Measurements from ENCODE around the gene ANAPC7. TPM values are rescaled to one million over a fixed set of nuclear protein-coding genes. Genes with fewer than 3 reads are reported as not detected.

Gene ANAPC7
- total and polyA plus RNA-seq, 7 experiments from 2014 or later, result 26.6 to 71.7 (median 43.2) TPM

- peaks cover 6 to 24% (median 9%) of the 10 kb centered on the region in 5 donors for H3K36me3 Mint-ChIP-seq
- H3K27ac Mint-ChIP-seq, result peak overlapping the region in 1 of 9 donors; percentile 52
- Histone ChIP-seq H3K9me3 (ENCODE audit: control insufficient read depth in 2 of 3, low read length in 3 of 3) (no peaks in the 10 kb centered on the region), H3K4me3 (ENCODE audit: low read length) (no peak overlapping the region), H3K27ac (ENCODE audit: low read depth, low read length) (no peak overlapping the region), H3K36me3 (ENCODE audit: control insufficient read depth in 2 of 3, insufficient read depth in 3 of 3, low read length in 3 of 3) (peaks cover 14 to 63% (median 24%) of the 10 kb centered on the region in 3 experiments), H3K4me1 (ENCODE audit: control insufficient read depth in 2 of 2, insufficient read depth in 2 of 2, low read length in 2 of 2) (peaks cover 0 to 4% of the 10 kb centered on the region in 2 donors), H3K27me3 (ENCODE audit: control insufficient read depth in 2 of 2, insufficient read depth in 2 of 2, low read length in 2 of 2) (no peaks in the 10 kb centered on the region)
- DNase-seq (no peak), ATAC-seq (no peak)
- CTCF ChIA-PET, result no interaction called here
- intact Hi-C loops (cut with micrococcal nuclease), result no loop called here
- no peaks in the 10 kb centered on the region for H3K27me3 Mint-ChIP-seq
- H3K4me1 Mint-ChIP-seq, result peaks cover 0 to 3% (median 0%) of the 10 kb centered on the region in 7 donors
- no peak overlapping the region for H3K4me3 Mint-ChIP-seq
- POLR2A ChIA-PET, result no interaction called here
- H3K9me3 Mint-ChIP-seq, result no peaks in the 10 kb centered on the region
Measured at GRCh38 chr12:110372056-110372425, 31.5 kb downstream of the ANAPC7 start.

GRCh38 chr12:110371408-110372055 lies 32.0 kb downstream of the ANAPC7 start:
- DNase-seq (no peak), ATAC-seq (peak; percentile 45)
- intact Hi-C loops (cut with micrococcal nuclease), result no loop called here
- Histone ChIP-seq H3K4me3 (ENCODE audit: low read length) (no peak overlapping the region), H3K27ac (ENCODE audit: low read depth, low read length) (no peak overlapping the region), H3K36me3 (ENCODE audit: control insufficient read depth in 2 of 3, insufficient read depth in 3 of 3, low read length in 3 of 3) (peaks cover 14 to 62% (median 24%) of the 10 kb centered on the region in 3 experiments), H3K4me1 (ENCODE audit: control insufficient read depth in 2 of 2, insufficient read depth in 2 of 2, low read length in 2 of 2) (peaks cover 0 to 4% of the 10 kb centered on the region in 2 donors), H3K27me3 (ENCODE audit: control insufficient read depth in 2 of 2, insufficient read depth in 2 of 2, low read length in 2 of 2) (no peaks in the 10 kb centered on the region), H3K9me3 (ENCODE audit: control insufficient read depth in 2 of 3, low read length in 3 of 3) (no peaks in the 10 kb centered on the region)
- no peak overlapping the region for H3K4me3 Mint-ChIP-seq
- ChIA-PET POLR2A (no interaction called here), CTCF (no interaction called here)
- H3K9me3 Mint-ChIP-seq, result no peaks in the 10 kb centered on the region
- peaks cover 0 to 3% (median 0%) of the 10 kb centered on the region in 7 donors for H3K4me1 Mint-ChIP-seq
- H3K27me3 Mint-ChIP-seq, result no peaks in the 10 kb centered on the region
- H3K27ac Mint-ChIP-seq, result peak overlapping the region in 1 of 9 donors; percentile 52
- peaks cover 6 to 24% (median 9%) of the 10 kb centered on the region in 5 donors for H3K36me3 Mint-ChIP-seq

DNA sequence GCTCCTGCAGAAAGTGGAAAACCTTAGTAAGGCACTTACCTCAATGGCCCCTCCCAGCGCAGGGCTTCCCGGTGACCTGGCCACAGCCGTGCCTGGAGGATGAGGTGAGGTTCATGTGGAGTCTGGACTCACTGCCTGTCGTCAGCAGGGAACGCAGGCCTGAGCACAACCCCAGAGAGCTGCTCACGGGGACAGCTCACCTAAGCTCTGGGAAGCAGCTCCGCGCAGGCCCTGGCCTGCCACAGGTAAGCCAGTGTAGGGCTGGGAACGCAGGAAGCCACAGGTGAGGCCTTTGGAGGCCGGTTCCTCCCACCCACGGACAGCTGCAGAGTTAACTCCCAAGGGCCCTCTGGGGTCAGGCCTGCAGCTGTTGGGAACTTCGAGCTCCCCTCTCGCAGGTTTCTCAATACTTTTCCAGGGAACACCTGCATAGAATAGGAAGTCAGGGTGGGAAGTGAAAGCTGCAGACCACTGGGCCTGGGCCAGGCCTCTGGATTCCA lies 32.7 kb downstream of the ANAPC7 start:
- Mint-ChIP-seq H3K4me1 (peaks cover 0 to 3% (median 0%) of the 10 kb centered on the region in 7 donors), H3K9me3 (no peaks in the 10 kb centered on the region), H3K27me3 (no peaks in the 10 kb centered on the region), H3K36me3 (peaks cover 4 to 20% (median 6%) of the 10 kb centered on the region in 5 donors), H3K27ac (no peak overlapping the region), H3K4me3 (no peak overlapping the region)
- Histone ChIP-seq H3K27me3 (ENCODE audit: control insufficient read depth in 2 of 2, insufficient read depth in 2 of 2, low read length in 2 of 2) (no peaks in the 10 kb centered on the region), H3K9me3 (ENCODE audit: control insufficient read depth in 2 of 3, low read length in 3 of 3) (no peaks in the 10 kb centered on the region), H3K36me3 (ENCODE audit: control insufficient read depth in 2 of 3, insufficient read depth in 3 of 3, low read length in 3 of 3) (peaks cover 11 to 56% (median 20%) of the 10 kb centered on the region in 3 experiments), H3K27ac (ENCODE audit: low read depth, low read length) (no peak overlapping the region), H3K4me1 (ENCODE audit: control insufficient read depth in 2 of 2, insufficient read depth in 2 of 2, low read length in 2 of 2) (peaks cover 0 to 4% of the 10 kb centered on the region in 2 donors), H3K4me3 (ENCODE audit: low read length) (no peak overlapping the region)
- ChIA-PET POLR2A (no interaction called here), CTCF (no interaction called here)
- DNase-seq, result no peak
- intact Hi-C loops (cut with micrococcal nuclease), result no loop called here
- no peak for ATAC-seq

DNA sequence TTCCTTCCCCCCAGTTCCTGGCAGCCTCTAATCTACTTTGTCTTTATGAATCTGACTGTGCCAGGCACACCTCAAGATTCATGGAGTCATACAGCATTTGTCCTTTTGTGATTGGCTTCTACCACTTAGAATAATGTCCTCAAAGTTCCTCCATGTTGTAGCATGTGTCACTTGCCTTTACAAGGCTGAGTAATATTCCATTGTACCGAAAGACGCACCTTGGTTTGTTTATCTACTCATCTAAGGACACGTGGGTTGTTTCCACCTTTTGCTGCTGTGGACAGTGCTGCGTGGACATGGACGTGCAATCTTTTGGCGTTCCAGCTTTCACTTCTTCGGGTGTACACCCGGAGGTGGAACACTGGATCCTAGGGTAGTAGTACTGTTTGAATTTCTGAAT lies 33.5 kb downstream of the ANAPC7 start:
- ATAC-seq (no peak), DNase-seq (no peak)
- Histone ChIP-seq H3K27me3 (ENCODE audit: control insufficient read depth in 2 of 2, insufficient read depth in 2 of 2, low read length in 2 of 2) (no peaks in the 10 kb centered on the region), H3K4me1 (ENCODE audit: control insufficient read depth in 2 of 2, insufficient read depth in 2 of 2, low read length in 2 of 2) (peaks cover 0 to 4% of the 10 kb centered on the region in 2 donors), H3K4me3 (ENCODE audit: low read length) (no peak overlapping the region), H3K27ac (ENCODE audit: low read depth, low read length) (no peak overlapping the region), H3K36me3 (ENCODE audit: control insufficient read depth in 2 of 3, insufficient read depth in 3 of 3, low read length in 3 of 3) (peaks cover 4 to 48% (median 16%) of the 10 kb centered on the region in 3 experiments), H3K9me3 (ENCODE audit: control insufficient read depth in 2 of 3, low read length in 3 of 3) (no peaks in the 10 kb centered on the region)
- Mint-ChIP-seq H3K27me3 (no peaks in the 10 kb centered on the region), H3K9me3 (no peaks in the 10 kb centered on the region), H3K27ac (peak overlapping the region in 2 of 9 donors; percentile 13 to 14), H3K4me3 (no peak overlapping the region), H3K36me3 (peaks cover under 1 to 15% (median 2%) of the 10 kb centered on the region in 5 donors), H3K4me1 (peaks cover 0 to under 1% (median 0%) of the 10 kb centered on the region in 7 donors)
- intact Hi-C loops (cut with micrococcal nuclease), result no loop called here
- ChIA-PET CTCF (no interaction called here), POLR2A (no interaction called here)

GRCh38 chr12:110367181-110367864 lies 36.2 kb downstream of the ANAPC7 start:
- Mint-ChIP-seq H3K27ac (no peak overlapping the region), H3K4me1 (no peaks in the 10 kb centered on the region), H3K27me3 (no peaks in the 10 kb centered on the region), H3K4me3 (no peak overlapping the region), H3K36me3 (no peaks in the 10 kb centered on the region), H3K9me3 (no peaks in the 10 kb centered on the region)
- ChIA-PET CTCF (no interaction called here), POLR2A (no interaction called here)
- Histone ChIP-seq H3K36me3 (ENCODE audit: control insufficient read depth in 2 of 3, insufficient read depth in 3 of 3, low read length in 3 of 3) (peaks cover 0 to 22% (median 4%) of the 10 kb centered on the region in 3 experiments), H3K27me3 (ENCODE audit: control insufficient read depth in 2 of 2, insufficient read depth in 2 of 2, low read length in 2 of 2) (no peaks in the 10 kb centered on the region), H3K4me3 (ENCODE audit: low read length) (no peak overlapping the region), H3K27ac (ENCODE audit: low read depth, low read length) (no peak overlapping the region), H3K9me3 (ENCODE audit: control insufficient read depth in 2 of 3, low read length in 3 of 3) (no peaks in the 10 kb centered on the region), H3K4me1 (ENCODE audit: control insufficient read depth in 2 of 2, insufficient read depth in 2 of 2, low read length in 2 of 2) (peaks cover 0 to 4% of the 10 kb centered on the region in 2 donors)
- ATAC-seq (no peak), DNase-seq (no peak)
- intact Hi-C loops (cut with micrococcal nuclease), result no loop called here

DNA sequence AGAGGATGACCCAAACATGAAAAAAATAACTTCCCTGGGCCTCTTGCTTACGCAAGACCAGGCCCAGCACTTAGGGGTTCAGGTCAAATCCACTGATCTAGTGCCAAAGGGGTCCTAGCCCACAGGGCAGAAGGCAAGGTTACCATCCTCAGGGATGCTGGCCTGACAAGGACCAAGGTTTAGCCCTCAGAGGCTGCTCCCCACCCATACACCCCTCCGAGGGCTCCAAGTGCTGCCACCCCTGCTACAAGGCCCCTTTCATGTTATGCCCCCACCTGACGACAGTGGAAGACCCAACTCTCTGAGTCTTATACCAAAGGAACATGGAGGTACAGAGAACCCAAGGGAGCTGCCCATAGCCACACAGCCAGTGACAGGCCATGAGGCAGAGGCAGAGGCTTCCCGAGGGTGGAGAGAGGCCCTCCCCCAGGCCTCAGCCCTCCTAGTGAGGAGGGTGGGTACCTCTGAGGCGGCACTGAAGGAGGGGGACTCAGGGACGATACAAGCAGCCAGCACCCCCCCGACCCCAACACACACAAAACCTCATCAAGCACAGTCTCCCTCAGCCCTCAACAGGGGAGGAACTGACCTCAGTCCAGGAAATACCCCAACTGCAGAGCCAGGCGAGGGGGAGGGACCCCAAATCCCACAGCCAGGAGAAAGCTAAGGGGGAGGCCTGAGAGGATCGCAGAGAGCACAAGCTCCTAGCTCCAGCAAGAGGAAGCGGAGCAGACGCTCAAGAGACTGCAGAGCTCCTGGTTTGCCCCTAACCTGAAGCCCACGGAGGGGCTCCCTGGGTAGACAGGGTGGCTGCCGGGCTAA lies 37.0 kb downstream of the ANAPC7 start:
- Histone ChIP-seq H3K9me3 (ENCODE audit: control insufficient read depth in 2 of 3, low read length in 3 of 3) (no peaks in the 10 kb centered on the region), H3K4me1 (ENCODE audit: control insufficient read depth in 2 of 2, insufficient read depth in 2 of 2, low read length in 2 of 2) (no peaks in the 10 kb centered on the region), H3K36me3 (ENCODE audit: control insufficient read depth in 2 of 3, insufficient read depth in 3 of 3, low read length in 3 of 3) (peaks cover 0 to 14% (median 0%) of the 10 kb centered on the region in 3 experiments), H3K27me3 (ENCODE audit: control insufficient read depth in 2 of 2, insufficient read depth in 2 of 2, low read length in 2 of 2) (no peaks in the 10 kb centered on the region), H3K27ac (ENCODE audit: low read depth, low read length) (no peak overlapping the region), H3K4me3 (ENCODE audit: low read length) (no peak overlapping the region)
- H3K36me3 Mint-ChIP-seq, result no peaks in the 10 kb centered on the region
- DNase-seq, result no peak
- intact Hi-C loops (cut with micrococcal nuclease), result no loop called here
- H3K4me1 Mint-ChIP-seq, result no peaks in the 10 kb centered on the region
- no peaks in the 10 kb centered on the region for H3K9me3 Mint-ChIP-seq
- CTCF ChIA-PET, result no interaction called here
- POLR2A ChIA-PET, result no interaction called here
- ATAC-seq, result no peak
- H3K27ac Mint-ChIP-seq, result no peak overlapping the region
- no peak overlapping the region for H3K4me3 Mint-ChIP-seq
- H3K27me3 Mint-ChIP-seq, result no peaks in the 10 kb centered on the region

Data from naive thymus-derived CD4-positive, alpha-beta T cell (primary cell).